Regular cardiac myocyte (primary cell): ENCODE results near the gene GUCY2F. TPM values are rescaled to one million over a fixed set of nuclear protein-coding genes. Genes with fewer than 3 reads are reported as not detected.

Source experiments
- total RNA-seq: library from RNA; depleted of rRNA; stranded (reverse); fragments of >200 nt; gene quantifications from 2 replicates; pipeline ENCODE4 v1.2.3, GENCODE V29; 2014

Gene GUCY2F
- total RNA-seq: under 0.01 and 0.28 TPM in 2 replicates

GRCh38 chrX:109481986-109482385 is at the start of gene GUCY2F:
GUCY2F (minus strand) TSS chrX:109482086; CDS start chrX:109475936, 6,150 bp downstream.

Other genes starting within 250 kb of the GUCY2F start
- gene NXT2, start 54.8 kb upstream of the GUCY2F start, total RNA-seq: 9.6 and 12.4 TPM in 2 replicates
- 0.38 and 0.56 TPM in 2 replicates for gene KCNE5, start 143.1 kb upstream of the GUCY2F start, total RNA-seq